ENCODE data around the gene CXCL12. TPM values are rescaled to one million over a fixed set of nuclear protein-coding genes. Genes with fewer than 3 reads are reported as not detected.

CXCL12 gene
- total RNA-seq, 1 donor from 2014 or later = 0.97 TPM

GRCh38 chr10:44424957-44425356, 40.1 kb upstream of the CXCL12 start:
- Mint-ChIP-seq H3K27ac (ENCODE audit: unreplicated experiment) (no peak overlapping the region), H3K9me3 (ENCODE audit: unreplicated experiment) (no peaks in the 10 kb centered on the region), H3K36me3 (ENCODE audit: low read depth, unreplicated experiment) (no peaks in the 10 kb centered on the region), H3K4me3 (ENCODE audit: unreplicated experiment) (no peak overlapping the region), H3K27me3 (ENCODE audit: unreplicated experiment) (peaks cover 1% of the 10 kb centered on the region), H3K4me1 (ENCODE audit: unreplicated experiment) (no peaks in the 10 kb centered on the region)
- no peak for TF ChIP-seq CTCF (IDR thresholded peaks at IDR 0.05; ENCODE audit: unreplicated experiment)
- DNase-seq (ENCODE audit: low spot score) = no peak

GRCh38 chr10:44424298-44424697, 39.4 kb upstream of the CXCL12 start:
- H3K27ac Mint-ChIP-seq (ENCODE audit: unreplicated experiment) = no peak overlapping the region
- H3K4me3 Mint-ChIP-seq (ENCODE audit: unreplicated experiment) = no peak overlapping the region
- H3K27me3 Mint-ChIP-seq (ENCODE audit: unreplicated experiment) = peaks cover 2% of the 10 kb centered on the region
- TF ChIP-seq CTCF (IDR thresholded peaks at IDR 0.05; ENCODE audit: unreplicated experiment) = no peak
- H3K36me3 Mint-ChIP-seq (ENCODE audit: low read depth, unreplicated experiment) = no peaks in the 10 kb centered on the region
- no peaks in the 10 kb centered on the region for H3K4me1 Mint-ChIP-seq (ENCODE audit: unreplicated experiment)
- DNase-seq (ENCODE audit: low spot score) = no peak
- H3K9me3 Mint-ChIP-seq (ENCODE audit: unreplicated experiment) = no peaks in the 10 kb centered on the region

GRCh38 chr10:44422570-44423101, 37.7 kb upstream of the CXCL12 start:
- Mint-ChIP-seq H3K27ac (ENCODE audit: unreplicated experiment) (no peak overlapping the region), H3K4me1 (ENCODE audit: unreplicated experiment) (peaks cover 1% of the 10 kb centered on the region), H3K4me3 (ENCODE audit: unreplicated experiment) (no peak overlapping the region), H3K27me3 (ENCODE audit: unreplicated experiment) (peaks cover 2% of the 10 kb centered on the region), H3K36me3 (ENCODE audit: low read depth, unreplicated experiment) (no peaks in the 10 kb centered on the region), H3K9me3 (ENCODE audit: unreplicated experiment) (no peaks in the 10 kb centered on the region)
- DNase-seq (ENCODE audit: low spot score) = no peak
- no peak for TF ChIP-seq CTCF (IDR thresholded peaks at IDR 0.05; ENCODE audit: unreplicated experiment)

GRCh38 chr10:44422153-44422552, 37.3 kb upstream of the CXCL12 start:
- H3K36me3 Mint-ChIP-seq (ENCODE audit: low read depth, unreplicated experiment) = no peaks in the 10 kb centered on the region
- H3K4me3 Mint-ChIP-seq (ENCODE audit: unreplicated experiment) = no peak overlapping the region
- H3K27ac Mint-ChIP-seq (ENCODE audit: unreplicated experiment) = no peak overlapping the region
- no peak for TF ChIP-seq CTCF (IDR thresholded peaks at IDR 0.05; ENCODE audit: unreplicated experiment)
- no peaks in the 10 kb centered on the region for H3K9me3 Mint-ChIP-seq (ENCODE audit: unreplicated experiment)
- peaks cover 2% of the 10 kb centered on the region for H3K4me1 Mint-ChIP-seq (ENCODE audit: unreplicated experiment)
- peaks cover 3% of the 10 kb centered on the region for H3K27me3 Mint-ChIP-seq (ENCODE audit: unreplicated experiment)
- no peak for DNase-seq (ENCODE audit: low spot score)

- Mint-ChIP-seq H3K4me3 (ENCODE audit: unreplicated experiment) (no peak overlapping the region), H3K27me3 (ENCODE audit: unreplicated experiment) (peaks cover 3% of the 10 kb centered on the region), H3K9me3 (ENCODE audit: unreplicated experiment) (no peaks in the 10 kb centered on the region), H3K4me1 (ENCODE audit: unreplicated experiment) (peaks cover 2% of the 10 kb centered on the region), H3K36me3 (ENCODE audit: low read depth, unreplicated experiment) (no peaks in the 10 kb centered on the region), H3K27ac (ENCODE audit: unreplicated experiment) (no peak overlapping the region)
- TF ChIP-seq CTCF (IDR thresholded peaks at IDR 0.05; ENCODE audit: unreplicated experiment) = no peak
- DNase-seq (ENCODE audit: low spot score) = no peak
Observed at GRCh38 chr10:44419790-44420549, 35.1 kb upstream of the CXCL12 start.

Data from endothelial cell (in vitro differentiated cells).